Measurements from ENCODE around the gene DMAP1. TPM values are rescaled to one million over a fixed set of nuclear protein-coding genes. Genes with fewer than 3 reads are reported as not detected.

The DMAP1 gene
- total and polyA plus RNA-seq, 4 donors = 26.5 to 41.1 (median 35.1) TPM

DNA sequence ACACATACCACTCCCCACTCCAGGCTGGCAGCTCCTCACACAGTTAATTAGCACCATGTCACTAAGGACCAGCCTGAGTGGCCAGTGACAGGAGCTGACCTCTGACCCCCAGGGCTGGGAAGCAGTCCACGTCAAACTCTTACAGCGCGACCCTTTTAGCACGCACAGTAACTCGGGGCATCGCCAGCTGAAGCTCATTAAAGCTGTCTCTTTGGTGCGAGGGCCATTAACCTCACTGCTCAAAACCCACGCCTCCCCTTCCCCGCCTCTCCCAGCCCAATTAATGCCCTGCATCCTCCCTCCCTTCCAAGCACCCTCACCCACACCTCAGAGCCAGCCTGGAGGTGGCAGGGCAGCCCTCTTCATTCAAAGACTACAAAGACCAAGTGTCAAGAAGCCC, 31.7 kb downstream of the DMAP1 start:
- no peaks in the 10 kb centered on the region for H3K27me3 ChIP-seq (ENCODE audit: control insufficient read depth in 3 of 3, insufficient read depth in 3 of 3, low read length in 2 of 3)
- ATAC-seq (ENCODE audit: insufficient read depth, low FRiP score) (no peak), DNase-seq (no peak)
- H3K36me3 ChIP-seq (ENCODE audit: control insufficient read depth in 4 of 4, insufficient read depth in 4 of 4, low read length in 4 of 4) = peaks cover 0 to 14% (median 10%) of the 10 kb centered on the region in 4 donors
- TF ChIP-seq, protein P1, sequence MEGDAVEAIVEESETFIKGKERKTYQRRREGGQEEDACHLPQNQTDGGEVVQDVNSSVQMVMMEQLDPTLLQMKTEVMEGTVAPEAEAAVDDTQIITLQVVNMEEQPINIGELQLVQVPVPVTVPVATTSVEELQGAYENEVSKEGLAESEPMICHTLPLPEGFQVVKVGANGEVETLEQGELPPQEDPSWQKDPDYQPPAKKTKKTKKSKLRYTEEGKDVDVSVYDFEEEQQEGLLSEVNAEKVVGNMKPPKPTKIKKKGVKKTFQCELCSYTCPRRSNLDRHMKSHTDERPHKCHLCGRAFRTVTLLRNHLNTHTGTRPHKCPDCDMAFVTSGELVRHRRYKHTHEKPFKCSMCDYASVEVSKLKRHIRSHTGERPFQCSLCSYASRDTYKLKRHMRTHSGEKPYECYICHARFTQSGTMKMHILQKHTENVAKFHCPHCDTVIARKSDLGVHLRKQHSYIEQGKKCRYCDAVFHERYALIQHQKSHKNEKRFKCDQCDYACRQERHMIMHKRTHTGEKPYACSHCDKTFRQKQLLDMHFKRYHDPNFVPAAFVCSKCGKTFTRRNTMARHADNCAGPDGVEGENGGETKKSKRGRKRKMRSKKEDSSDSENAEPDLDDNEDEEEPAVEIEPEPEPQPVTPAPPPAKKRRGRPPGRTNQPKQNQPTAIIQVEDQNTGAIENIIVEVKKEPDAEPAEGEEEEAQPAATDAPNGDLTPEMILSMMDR (IDR thresholded peaks at IDR 0.05; ENCODE audit: control extremely low read depth, extremely low read depth) = no peak
- H3K4me3 ChIP-seq = no peak overlapping the region
- H3K27ac ChIP-seq (ENCODE audit: low read depth in 1 of 2, low read length in 1 of 2) = no peak overlapping the region
- no peaks in the 10 kb centered on the region for H3K9me3 ChIP-seq (ENCODE audit: control insufficient read depth in 4 of 4, insufficient read depth in 3 of 4, low read length in 3 of 4)
- 91 to 92% methylated on average over 9 of the region's 9 CpGs for WGBS, 2 donors
- peaks cover 0 to 10% (median 5%) of the 10 kb centered on the region in 5 donors for H3K4me1 ChIP-seq (ENCODE audit: control insufficient read depth in 5 of 5, insufficient read depth in 5 of 5, low read length in 5 of 5)
- H3K9ac ChIP-seq (ENCODE audit: insufficient read depth in 1 of 2, low read length in 2 of 2) = no peak overlapping the region

DNA sequence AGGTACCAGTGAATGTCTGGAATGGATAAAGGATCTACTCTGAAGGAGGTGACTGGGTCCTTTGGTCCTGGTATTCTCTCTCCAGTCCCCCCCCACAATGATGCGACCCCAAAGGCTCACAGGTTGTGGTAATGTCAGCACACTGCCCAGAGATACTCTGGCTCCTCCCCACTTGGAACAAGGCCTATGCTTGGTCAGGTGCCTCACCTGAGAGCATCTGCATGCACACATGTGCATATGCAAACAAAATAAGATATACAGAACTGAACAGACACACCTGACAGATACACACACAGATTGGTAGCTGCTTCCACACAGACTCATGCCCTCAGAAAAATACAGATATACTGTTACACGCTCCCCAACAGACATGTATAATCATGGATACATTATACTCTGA, 33.5 kb downstream of the DMAP1 start:
- ATAC-seq (ENCODE audit: insufficient read depth, low FRiP score) (no peak), DNase-seq (no peak)
- H3K9ac ChIP-seq (ENCODE audit: insufficient read depth in 1 of 2, low read length in 2 of 2) = no peak overlapping the region
- H3K9me3 ChIP-seq (ENCODE audit: control insufficient read depth in 4 of 4, insufficient read depth in 3 of 4, low read length in 3 of 4) = no peaks in the 10 kb centered on the region
- H3K4me3 ChIP-seq = no peak overlapping the region
- no peak overlapping the region for H3K27ac ChIP-seq (ENCODE audit: low read depth in 1 of 2, low read length in 1 of 2)
- no peaks in the 10 kb centered on the region for H3K27me3 ChIP-seq (ENCODE audit: control insufficient read depth in 3 of 3, insufficient read depth in 3 of 3, low read length in 2 of 3)
- TF ChIP-seq, protein P1 (IDR thresholded peaks at IDR 0.05; ENCODE audit: control extremely low read depth, extremely low read depth) = no peak
- peaks cover 0 to 7% (median 4%) of the 10 kb centered on the region in 5 donors for H3K4me1 ChIP-seq (ENCODE audit: control insufficient read depth in 5 of 5, insufficient read depth in 5 of 5, low read length in 5 of 5)
- WGBS, 2 donors = 98 to 99% methylated on average over 2 of the region's 2 CpGs
- H3K36me3 ChIP-seq (ENCODE audit: control insufficient read depth in 4 of 4, insufficient read depth in 4 of 4, low read length in 4 of 4) = peaks cover 0 to 11% (median 7%) of the 10 kb centered on the region in 4 donors

DNA sequence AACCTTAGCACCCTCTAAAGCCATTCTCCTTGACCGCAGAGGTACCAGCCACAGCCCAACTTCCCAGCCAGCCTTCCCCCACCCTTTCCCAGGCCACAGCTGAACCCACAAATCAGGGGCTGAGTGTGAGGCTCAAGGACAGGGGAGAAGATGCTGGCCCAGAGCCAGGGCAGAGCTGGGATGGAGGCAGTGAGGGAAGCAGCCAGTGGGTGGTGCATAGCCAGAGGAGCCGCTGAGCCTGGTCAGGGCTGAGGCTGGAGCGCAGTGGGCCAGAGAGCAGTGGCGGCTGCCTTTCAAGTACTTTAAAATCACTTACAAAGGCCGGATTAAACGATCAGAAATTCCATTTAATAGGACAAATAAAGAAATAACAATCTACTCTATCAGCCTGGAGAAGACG, 36.3 kb downstream of the DMAP1 start:
- TF ChIP-seq, protein P1 (IDR thresholded peaks at IDR 0.05; ENCODE audit: control extremely low read depth, extremely low read depth) = no peak
- H3K9ac ChIP-seq (ENCODE audit: insufficient read depth in 1 of 2, low read length in 2 of 2) = no peak overlapping the region
- H3K27ac ChIP-seq (ENCODE audit: low read depth in 1 of 2, low read length in 1 of 2) = peak overlapping the region in 1 of 2 donors; percentile 72
- ATAC-seq (ENCODE audit: insufficient read depth, low FRiP score) = no peak
- no peaks in the 10 kb centered on the region for H3K9me3 ChIP-seq (ENCODE audit: control insufficient read depth in 4 of 4, insufficient read depth in 3 of 4, low read length in 3 of 4)
- peaks cover 0 to 8% (median 5%) of the 10 kb centered on the region in 4 donors for H3K36me3 ChIP-seq (ENCODE audit: control insufficient read depth in 4 of 4, insufficient read depth in 4 of 4, low read length in 4 of 4)
- H3K4me1 ChIP-seq (ENCODE audit: control insufficient read depth in 5 of 5, insufficient read depth in 5 of 5, low read length in 5 of 5) = peaks cover 0 to 7% (median 4%) of the 10 kb centered on the region in 5 donors
- H3K4me3 ChIP-seq = no peak overlapping the region
- H3K27me3 ChIP-seq (ENCODE audit: control insufficient read depth in 3 of 3, insufficient read depth in 3 of 3, low read length in 2 of 3) = no peaks in the 10 kb centered on the region
- peak; percentile 50 to 64 (median 62) for DNase-seq
- 81 to 90% methylated on average over 7 of the region's 7 CpGs for WGBS, 2 donors

All from lung (tissue), 12 donors.